GM23338 (cell line): ENCODE results near the gene CBX2. TPM values are rescaled to one million over a fixed set of nuclear protein-coding genes. Genes with fewer than 3 reads are reported as not detected.

Experiments
- ATAC-seq: fragments of 200-7000 bp; cut with Tn5 transposase; 3 replicates; pipeline ENCODE4 v1.9.1; 2020
- DNase-seq: peaks from one replicate; pipeline ENCODE4 v3.0.0-alpha.2; 2015; ENCODE audit warnings: low spot score
- H2AFZ ChIP-seq: fragments of 200-600 bp; sonication (generic); 2 replicates; pipeline ENCODE4 v1.8.0; 2016; ENCODE audit warnings: antibody characterized with exemption, mild to moderate bottlenecking, moderate library complexity
- H3F3A ChIP-seq: fragments of 200-600 bp; sonication (generic); replicated peaks from 2 replicates; pipeline ENCODE4 v1.8.0; 2017; ENCODE audit warnings: antibody characterized with exemption, mixed run types, low read depth
- H3K27ac ChIP-seq: fragments of 200-600 bp; sonication (generic); 2 replicates; pipeline ENCODE4 v1.6.1; 2016; ENCODE audit warnings: low read depth
- H3K27me3 ChIP-seq: fragments of 200-600 bp; sonication (generic); 2 replicates; pipeline ENCODE4 v1.8.0; 2016; ENCODE audit warnings: mild to moderate bottlenecking, mixed run types, moderate library complexity; ENCODE audit not compliant: insufficient read depth
- H3K36me3 ChIP-seq: fragments of 200-600 bp; sonication (generic); 2 replicates; pipeline ENCODE4 v1.8.0; 2016; ENCODE audit warnings: mild to moderate bottlenecking; ENCODE audit not compliant: insufficient read depth
- H3K4me1 ChIP-seq: fragments of 200-600 bp; sonication (generic); 2 replicates; pipeline ENCODE4 v1.8.0; 2016; ENCODE audit warnings: mild to moderate bottlenecking, moderate library complexity; ENCODE audit not compliant: insufficient read depth
- H3K4me2 ChIP-seq: fragments of 200-600 bp; sonication (generic); 2 replicates; pipeline ENCODE4 v1.7.1; 2017; ENCODE audit warnings: mixed run types
- H3K4me3 ChIP-seq: fragments of 200-600 bp; sonication (generic); 2 replicates; pipeline ENCODE4 v1.6.1; 2016; ENCODE audit warnings: mixed run types
- H3K79me2 ChIP-seq: fragments of 200-600 bp; sonication (generic); replicated peaks from 2 replicates; pipeline ENCODE4 v1.8.0; 2017; ENCODE audit warnings: mild to moderate bottlenecking; ENCODE audit not compliant: insufficient read depth
- H3K9me2 ChIP-seq: fragments of 200-600 bp; sonication (generic); 2 replicates; pipeline ENCODE4 v1.8.0; 2017; ENCODE audit not compliant: insufficient read depth
- H4K20me1 ChIP-seq: fragments of 200-600 bp; sonication (generic); replicated peaks from 2 replicates; pipeline ENCODE4 v1.8.0; 2017; ENCODE audit warnings: mild to moderate bottlenecking; ENCODE audit not compliant: insufficient read depth
- H3K27ac Mint-ChIP-seq: 2 replicates; pipeline ENCODE4 v1.8.0; 2020; ENCODE audit warnings: inconsistent platforms, mild to moderate bottlenecking, moderate library complexity, mixed read lengths
- H3K27me3 Mint-ChIP-seq: 3 replicates; pipeline ENCODE4 v1.8.0; 2022; ENCODE audit warnings: low read depth, mild to moderate bottlenecking, moderate library complexity, mixed read lengths, inconsistent platforms; ENCODE audit not compliant: insufficient read depth, poor library complexity
- H3K36me3 Mint-ChIP-seq: 3 replicates; pipeline ENCODE4 v1.8.0; 2021; ENCODE audit warnings: low read depth, mild to moderate bottlenecking, inconsistent platforms, moderate library complexity, mixed read lengths
- H3K4me1 Mint-ChIP-seq: 3 replicates; pipeline ENCODE4 v1.8.0; 2020; ENCODE audit warnings: mild to moderate bottlenecking, inconsistent platforms, mixed read lengths
- H3K4me3 Mint-ChIP-seq: 3 replicates; pipeline ENCODE4 v1.8.0; 2021; ENCODE audit warnings: moderate library complexity, mild to moderate bottlenecking, inconsistent platforms, mixed read lengths
- H3K9me3 Mint-ChIP-seq: 3 replicates; pipeline ENCODE4 v1.8.0; 2020; ENCODE audit warnings: moderate library complexity, mild to moderate bottlenecking, inconsistent platforms, mixed read lengths
- CREB1 ChIP-seq: fragments of 250-450 bp; sonication (Bioruptor Pico); IDR thresholded peaks from 2 replicates; pipeline ENCODE4 v1.5.0; 2020; ENCODE audit warnings: low read depth, mild to moderate bottlenecking, moderate library complexity
- CTCF ChIP-seq, 2 experiments: fragments of 200-600 bp in 1 of 2; sonication (generic) in 1 of 2; conservative IDR thresholded peaks; 2 replicates each; pipeline versions ENCODE4 v1.5.1 to v1.6.1; 2016 to 2017; ENCODE audit warnings: antibody characterized with exemption in 2 of 2, low read depth in 2 of 2, mild to moderate bottlenecking in 2 of 2, moderate library complexity in 1 of 2
- EZH2 ChIP-seq: fragments of 200-600 bp; sonication (generic); IDR thresholded peaks from one replicate; pipeline ENCODE4 v1.8.0; 2017; ENCODE audit warnings: antibody characterized with exemption, mild to moderate bottlenecking, low read depth; ENCODE audit not compliant: unreplicated experiment
- POLR2AphosphoS5 ChIP-seq: IDR thresholded peaks from 2 replicates; pipeline ENCODE4 v1.6.1; 2016; ENCODE audit warnings: antibody characterized with exemption, low read depth
- REST ChIP-seq: IDR thresholded peaks from one replicate; pipeline ENCODE4 v1.6.1; 2018; ENCODE audit warnings: antibody characterized with exemption; ENCODE audit not compliant: unreplicated experiment
- ZNF114 ChIP-seq: fragments of 250-450 bp; sonication (Bioruptor Pico); IDR thresholded peaks from 2 replicates; pipeline ENCODE4 v1.5.0; 2020; ENCODE audit warnings: mild to moderate bottlenecking, moderate library complexity
- ZNF462 ChIP-seq: fragments of 250-450 bp; sonication (Bioruptor Pico); IDR thresholded peaks from 2 replicates; pipeline ENCODE4 v1.5.0; 2020; ENCODE audit warnings: mild to moderate bottlenecking, moderate library complexity
- polyA plus RNA-seq: library from polyadenylated mRNA; unstranded; fragments of >200 nt; fragmentation: Nextera tagmentation; extraction: Ambion mirVana; gene quantifications from 2 replicates; pipeline ENCODE4 v1.2.1, GENCODE V29; 2016
- total RNA-seq: library from RNA; depleted of rRNA; stranded (reverse); fragments of >200 nt; shearing (Covaris generic); gene quantifications from 2 replicates; pipeline ENCODE4 v1.2.3, GENCODE V29; 2014

The CBX2 gene
- total and polyA plus RNA-seq, 2 experiments from 2014 or later, result 26.6 to 114 TPM

- Histone ChIP-seq H3K27ac (no peak overlapping the region), H3K4me1 (peaks cover 37% of the 10 kb centered on the region), H3F3A (peaks cover 35% of the 10 kb centered on the region), H2AFZ (peak overlapping the region; percentile 86; the same call in 1 of the 2 replicates), H4K20me1 (peaks cover 19% of the 10 kb centered on the region), H3K4me2 (peak overlapping the region; percentile 88), H3K27me3 (peaks cover 85% of the 10 kb centered on the region), H3K36me3 (no peaks in the 10 kb centered on the region), H3K79me2 (no peaks in the 10 kb centered on the region), H3K4me3 (peak overlapping the region; percentile 68), H3K9me2 (no peaks in the 10 kb centered on the region)
- ATAC-seq (peak; percentile 33), DNase-seq (peak; percentile 81)
- Mint-ChIP-seq H3K4me1 (peaks cover 54% of the 10 kb centered on the region), H3K36me3 (peaks cover 9% of the 10 kb centered on the region), H3K4me3 (no peak overlapping the region; the same call in 2 of the 3 replicates), H3K27me3 (peaks cover 94% of the 10 kb centered on the region), H3K27ac (no peak overlapping the region), H3K9me3 (no peaks in the 10 kb centered on the region)
- TF ChIP-seq POLR2AphosphoS5 (no peak), CREB1 (CRISPR knock-in tag) (peak; percentile 54; the same call in 1 of the 2 replicates), ZNF114 (no peak), EZH2 (peak; percentile 84), ZNF462 (CRISPR knock-in tag) (no peak), CTCF (conservative IDR thresholded peaks at IDR 0.05; ENCODE audit: low read depth in 2 of 2) (peak; percentile 62 to 74), REST (no peak)
These were observed 12.2 kb downstream of the CBX2 start for GRCh38 chr17:79789943-79790804.
